ENCODE data around the gene ARHGEF6.

DNA sequence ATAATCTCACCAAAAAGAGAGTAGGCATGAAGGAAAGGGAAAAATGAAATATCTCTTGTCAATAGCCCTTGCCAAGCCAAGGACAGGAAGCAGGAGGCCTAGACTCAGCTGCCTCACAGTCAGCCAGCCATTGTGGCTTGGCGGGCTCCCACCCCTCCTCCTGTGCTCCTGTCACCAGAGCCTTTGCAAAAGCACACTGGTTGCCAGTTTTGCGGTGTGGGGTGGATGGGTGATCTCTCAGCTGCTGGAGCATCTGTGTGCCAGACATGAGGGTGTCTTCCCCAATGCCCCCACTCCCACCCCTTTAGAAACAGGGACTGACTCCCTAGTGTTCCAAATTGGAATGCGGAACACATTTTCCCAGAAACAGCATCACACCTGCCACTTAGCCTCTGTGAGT, 26.1 kb downstream of the ARHGEF6 start:
- TF ChIP-seq HMGA2 (CRISPR knock-in tag; IDR thresholded peaks at IDR 0.05) (no peak), GABPB1 (CRISPR knock-in tag; IDR thresholded peaks at IDR 0.05) (no peak)
- TF ChIP-seq, protein P1, sequence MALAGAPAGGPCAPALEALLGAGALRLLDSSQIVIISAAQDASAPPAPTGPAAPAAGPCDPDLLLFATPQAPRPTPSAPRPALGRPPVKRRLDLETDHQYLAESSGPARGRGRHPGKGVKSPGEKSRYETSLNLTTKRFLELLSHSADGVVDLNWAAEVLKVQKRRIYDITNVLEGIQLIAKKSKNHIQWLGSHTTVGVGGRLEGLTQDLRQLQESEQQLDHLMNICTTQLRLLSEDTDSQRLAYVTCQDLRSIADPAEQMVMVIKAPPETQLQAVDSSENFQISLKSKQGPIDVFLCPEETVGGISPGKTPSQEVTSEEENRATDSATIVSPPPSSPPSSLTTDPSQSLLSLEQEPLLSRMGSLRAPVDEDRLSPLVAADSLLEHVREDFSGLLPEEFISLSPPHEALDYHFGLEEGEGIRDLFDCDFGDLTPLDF (CRISPR knock-in tag; IDR thresholded peaks at IDR 0.05), result no peak

All from WTC11 (cell line).